ENCODE results near the gene PDX1.

GRCh38 chr13:27965740-27966640, 46.2 kb downstream of the PDX1 start:
- TF ChIP-seq CTCF (IDR thresholded peaks at IDR 0.05 in 2 of 3, conservative IDR thresholded peaks at IDR 0.05 in 1 of 3; ENCODE audit: borderline replicate concordance in 1 of 3, insufficient read depth in 1 of 3, low read depth in 2 of 3, low read length in 2 of 3) (no peak), POLR2A (IDR thresholded peaks at IDR 0.05; ENCODE audit: borderline replicate concordance, extremely low read depth, insufficient read depth, insufficient read length) (no peak), POLR2AphosphoS5 (IDR thresholded peaks at IDR 0.05; ENCODE audit: low read depth, low read length) (no peak), REST (IDR thresholded peaks at IDR 0.05; ENCODE audit: low read depth) (no peak), MAX (IDR thresholded peaks at IDR 0.05) (no peak), EZH2 (IDR thresholded peaks at IDR 0.05) (no peak), CEBPB (IDR thresholded peaks at IDR 0.05; ENCODE audit: low read depth) (no peak), ATF3 (IDR thresholded peaks at IDR 0.05) (no peak), YY1 (IDR thresholded peaks at IDR 0.05; ENCODE audit: extremely low read depth, insufficient replicate concordance, low read depth, low read length) (no peak), ZNF274 (IDR thresholded peaks at IDR 0.05; ENCODE audit: low read depth, low read length) (no peak)

Measured in HCT116 (cell line).